CD4-positive, alpha-beta memory T cell (primary cell): ENCODE measurements around the gene PCDHGA4. TPM values are rescaled to one million over a fixed set of nuclear protein-coding genes. Genes with fewer than 3 reads are reported as not detected.
"Not testable (repeated sequence)": the region's sequence is repeated elsewhere in the genome, so short reads cannot be mapped to it uniquely, and the experiment has no call there.

ENCODE experiments used
- CTCF ChIA-PET: fragments of 350-600 bp; sonication (Branson Sonifier 250); formaldehyde crosslinking; loops from one replicate; lab custom pipeline; 2021; ENCODE audit warnings: inconsistent platforms; ENCODE audit not compliant: partially characterized antibody; lab: Charles Lee
- POLR2A ChIA-PET: fragments of 350-600 bp; sonication (Branson Sonifier 250); formaldehyde crosslinking; loops from one replicate; lab custom pipeline; 2021; ENCODE audit not compliant: partially characterized antibody; lab: Charles Lee
- DNase-seq, 5 donors: peaks; one replicate each; pipeline versions ENCODE4 v3.0.0 to v3.0.0-alpha.2; 2020 to 2022; ENCODE audit warnings: mixed read lengths in 1 of 5
- H3K27ac ChIP-seq: one replicate; pipeline ENCODE4 v1.7.0; 2013; ENCODE audit warnings: low read depth, low read length
- H3K27me3 ChIP-seq: 2 replicates; pipeline ENCODE4 v1.7.0; 2013; ENCODE audit warnings: mild to moderate bottlenecking, low read length, moderate library complexity; ENCODE audit not compliant: insufficient read depth
- H3K36me3 ChIP-seq: 2 replicates; pipeline ENCODE4 v1.7.0; 2013; ENCODE audit warnings: mild to moderate bottlenecking, low read length, moderate library complexity; ENCODE audit not compliant: insufficient read depth
- H3K4me1 ChIP-seq: 2 replicates; pipeline ENCODE4 v1.7.0; 2013; ENCODE audit warnings: mild to moderate bottlenecking, low read length, moderate library complexity; ENCODE audit not compliant: insufficient read depth
- H3K4me3 ChIP-seq, 2 donors: one replicate each; pipeline ENCODE4 v1.7.0; 2013; ENCODE audit warnings: low read length in 2 of 2, mild to moderate bottlenecking in 1 of 2
- H3K9me3 ChIP-seq, 2 donors: one replicate each; pipeline ENCODE4 v1.7.0; 2013; ENCODE audit warnings: low read length in 2 of 2, control low read depth in 1 of 2; ENCODE audit not compliant: control insufficient read depth in 1 of 2
- H3K27ac Mint-ChIP-seq, 7 donors: one replicate each; pipeline ENCODE4 v1.8.0; 2020 to 2021; ENCODE audit warnings: mixed read lengths in 7 of 7, mild to moderate bottlenecking in 6 of 7, inconsistent platforms in 3 of 7, moderate library complexity in 3 of 7
- H3K27me3 Mint-ChIP-seq, 2 donors: one replicate each; pipeline ENCODE4 v1.8.0; 2020 to 2021; ENCODE audit warnings: mixed read lengths in 2 of 2
- H3K36me3 Mint-ChIP-seq, 2 donors: one replicate each; pipeline ENCODE4 v1.8.0; 2020 to 2021; ENCODE audit warnings: mixed read lengths in 2 of 2, inconsistent platforms in 1 of 2, mild to moderate bottlenecking in 1 of 2
- H3K4me1 Mint-ChIP-seq, 4 donors: one replicate each; pipeline ENCODE4 v1.8.0; 2020 to 2021; ENCODE audit warnings: mixed read lengths in 4 of 4, mild to moderate bottlenecking in 1 of 4
- H3K4me3 Mint-ChIP-seq, 8 donors: one replicate each; pipeline ENCODE4 v1.8.0; 2020 to 2021; ENCODE audit warnings: mixed read lengths in 8 of 8, mild to moderate bottlenecking in 7 of 8, moderate library complexity in 6 of 8, inconsistent platforms in 3 of 8
- H3K9me3 Mint-ChIP-seq, 8 donors: one replicate each; pipeline ENCODE4 v1.8.0; 2020 to 2021; ENCODE audit warnings: mixed read lengths in 8 of 8, mild to moderate bottlenecking in 5 of 8, inconsistent platforms in 3 of 8, moderate library complexity in 1 of 8
- intact Hi-C: fragments of 100-400 bp; cut with micrococcal nuclease; formaldehyde crosslinking; loops from one replicate; pipeline ENCODE4 v1.15.1; 2023
- polyA plus RNA-seq, 2 donors: library from polyadenylated mRNA; unstranded; fragments of 300-500 nt; fragmentation: Illumina TruSeq; gene quantifications; one replicate each; pipeline ENCODE4 v1.2.3, GENCODE V29; 2021
- total RNA-seq, 2 experiments: library from RNA; stranded (reverse); gene quantifications; one replicate each; pipeline ENCODE4 v1.2.3, GENCODE V29; 2021

PCDHGA4 gene
- total and polyA plus RNA-seq, 4 experiments from 2014 or later: 0.47 TPM; not detected in 3

DNA sequence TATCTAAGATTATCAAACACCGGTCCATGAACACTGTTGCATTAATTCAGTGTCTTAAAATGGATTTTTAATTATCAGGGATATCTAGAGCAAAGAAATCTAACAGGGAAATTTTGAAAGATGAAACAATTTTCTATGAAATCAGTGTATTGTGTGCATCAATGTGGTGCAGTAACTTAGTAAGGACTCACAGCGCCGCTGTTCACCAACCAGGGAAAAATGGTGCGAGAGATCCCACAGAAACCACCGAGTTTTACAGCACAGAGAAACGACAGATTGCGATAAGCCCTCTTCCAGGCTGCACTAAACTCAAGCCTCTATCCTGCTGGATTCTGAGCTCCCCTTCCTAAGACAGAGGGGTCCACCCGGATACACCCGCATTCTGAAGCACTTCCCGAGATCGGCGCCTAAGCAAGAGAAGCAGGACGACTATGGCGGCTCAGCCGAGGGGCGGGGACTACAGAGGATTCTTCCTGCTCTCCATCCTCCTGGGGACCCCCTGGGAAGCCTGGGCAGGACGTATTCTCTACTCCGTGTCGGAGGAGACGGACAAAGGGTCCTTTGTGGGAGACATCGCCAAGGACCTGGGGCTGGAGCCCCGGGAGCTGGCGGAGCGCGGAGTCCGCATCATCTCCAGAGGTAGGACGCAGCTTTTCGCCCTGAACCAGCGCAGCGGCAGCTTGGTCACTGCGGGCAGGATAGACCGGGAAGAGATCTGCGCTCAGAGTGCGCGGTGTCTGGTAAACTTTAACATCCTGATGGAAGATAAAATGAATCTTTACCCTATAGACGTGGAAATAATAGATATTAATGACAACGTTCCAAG is 27.9 kb downstream of the PCDHGA4 start, which contains the start of gene PCDHGA7:
PCDHGA7 (plus strand) TSS at position 274 of the 826 bp plus-strand sequence; CDS start at position 432, 158 bp downstream.
- peaks cover 3 to 6% of the 10 kb centered on the region in 2 donors for H3K36me3 Mint-ChIP-seq
- no peak within 1 kb of the TSS for H3K27ac ChIP-seq
- H3K27ac Mint-ChIP-seq: no peak within 1 kb of the TSS
- CTCF ChIA-PET: no interaction called here
- peak within 1 kb of the TSS; percentile 36 to 81 (median 66) for H3K4me3 Mint-ChIP-seq
- peaks cover 0 to 3% of the 10 kb centered on the region in 2 donors for H3K9me3 ChIP-seq
- H3K4me1 Mint-ChIP-seq: peaks cover 0 to 2% (median 0%) of the 10 kb centered on the region in 4 donors
- peaks cover 2 to 82% (median 54%) of the 10 kb centered on the region in 8 donors for H3K9me3 Mint-ChIP-seq
- DNase-seq: no peak
- H3K27me3 Mint-ChIP-seq: peaks cover 40 to 45% of the 10 kb centered on the region in 2 donors
- H3K36me3 ChIP-seq: no peaks in the 10 kb centered on the region
- peaks cover 19% of the 10 kb centered on the region for H3K27me3 ChIP-seq
- POLR2A ChIA-PET: no interaction called here
- H3K4me3 ChIP-seq: peak within 1 kb of the TSS in 1 of 2 donors; percentile 23
- no peaks in the 10 kb centered on the region for H3K4me1 ChIP-seq
- intact Hi-C loops: no loop called here

DNA sequence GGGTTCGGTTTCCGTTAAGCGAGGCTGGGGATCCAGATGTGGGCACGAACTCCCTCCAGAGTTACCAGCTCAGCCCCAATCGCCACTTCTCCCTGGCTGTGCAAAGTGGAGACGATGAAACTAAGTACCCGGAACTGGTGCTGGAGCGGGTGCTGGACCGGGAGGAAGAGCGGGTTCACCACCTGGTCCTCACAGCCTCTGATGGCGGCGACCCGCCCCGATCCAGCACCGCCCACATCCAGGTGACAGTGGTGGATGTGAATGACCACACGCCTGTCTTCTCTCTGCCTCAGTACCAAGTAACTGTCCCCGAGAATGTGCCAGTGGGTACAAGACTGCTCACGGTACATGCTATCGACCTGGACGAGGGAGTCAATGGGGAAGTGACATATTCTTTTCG is 28.5 kb downstream of the PCDHGA4 start:
- H3K9me3 ChIP-seq: peaks cover 0 to 3% of the 10 kb centered on the region in 2 donors
- intact Hi-C loops: no loop called here
- no peak overlapping the region for H3K4me3 ChIP-seq
- H3K4me1 ChIP-seq: no peaks in the 10 kb centered on the region
- Mint-ChIP-seq H3K9me3 (peaks cover 2 to 84% (median 55%) of the 10 kb centered on the region in 8 donors), H3K4me1 (peaks cover 0 to 2% (median under 1%) of the 10 kb centered on the region in 4 donors), H3K27ac (no peak overlapping the region), H3K36me3 (peaks cover 3 to 6% of the 10 kb centered on the region in 2 donors), H3K4me3 (peak overlapping the region in 2 of 8 donors; percentile 24 to 72), H3K27me3 (peaks cover 42 to 47% of the 10 kb centered on the region in 2 donors)
- peaks cover 19% of the 10 kb centered on the region for H3K27me3 ChIP-seq
- H3K36me3 ChIP-seq: no peaks in the 10 kb centered on the region
- no peak for DNase-seq
- ChIA-PET POLR2A (no interaction called here), CTCF (no interaction called here)
- H3K27ac ChIP-seq: no peak overlapping the region

DNA sequence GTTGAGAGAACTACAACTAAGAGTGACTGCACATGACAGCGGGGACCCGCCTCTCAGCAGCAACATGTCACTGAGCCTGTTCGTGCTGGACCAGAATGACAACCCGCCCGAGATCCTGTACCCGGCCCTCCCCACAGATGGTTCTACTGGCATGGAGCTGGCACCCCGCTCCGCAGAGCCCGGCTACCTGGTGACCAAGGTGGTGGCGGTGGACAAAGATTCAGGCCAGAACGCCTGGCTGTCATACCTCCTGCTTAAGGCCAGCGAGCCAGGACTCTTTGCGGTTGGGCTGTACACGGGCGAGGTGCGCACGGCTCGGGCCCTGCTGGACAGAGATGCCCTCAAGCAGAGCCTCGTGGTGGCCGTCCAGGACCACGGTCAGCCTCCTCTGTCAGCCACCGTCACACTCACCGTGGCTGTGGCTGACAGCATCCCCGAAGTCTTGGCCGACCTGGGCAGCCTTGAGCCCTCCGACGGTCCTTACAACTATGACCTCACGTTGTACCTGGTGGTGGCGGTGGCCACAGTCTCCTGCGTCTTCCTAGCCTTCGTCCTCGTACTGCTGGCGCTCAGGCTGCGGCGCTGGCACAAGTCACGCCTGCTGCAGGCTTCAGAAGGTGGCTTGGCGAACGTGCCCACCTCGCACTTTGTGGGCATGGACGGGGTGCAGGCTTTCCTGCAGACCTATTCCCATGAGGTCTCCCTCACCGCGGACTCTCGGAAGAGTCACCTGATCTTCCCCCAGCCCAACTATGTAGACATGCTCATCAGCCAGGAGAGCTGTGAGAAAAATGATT is 29.8 kb downstream of the PCDHGA4 start:
- no peak overlapping the region for H3K27ac ChIP-seq
- POLR2A ChIA-PET: no interaction called here
- peaks cover 0 to 4% (median 1%) of the 10 kb centered on the region in 4 donors for H3K4me1 Mint-ChIP-seq
- CTCF ChIA-PET: interaction anchor here (1.1 kb wide), 1 partner anchor 173 kb away, joined by 3 read pairs; no protein-coding TSS in a partner anchor
- peaks cover 22% of the 10 kb centered on the region for H3K27me3 ChIP-seq
- no peak overlapping the region for H3K4me3 ChIP-seq
- peaks cover 3 to 13% of the 10 kb centered on the region in 2 donors for H3K36me3 Mint-ChIP-seq
- peaks cover 4 to 82% (median 63%) of the 10 kb centered on the region in 8 donors for H3K9me3 Mint-ChIP-seq
- intact Hi-C loops: no loop called here
- H3K36me3 ChIP-seq: no peaks in the 10 kb centered on the region
- peaks cover 0 to 3% of the 10 kb centered on the region in 2 donors for H3K9me3 ChIP-seq
- H3K4me1 ChIP-seq: no peaks in the 10 kb centered on the region
- H3K27ac Mint-ChIP-seq: no peak overlapping the region
- H3K27me3 Mint-ChIP-seq: peaks cover 42 to 52% of the 10 kb centered on the region in 2 donors
- DNase-seq: no peak
- H3K4me3 Mint-ChIP-seq: no peak overlapping the region

DNA sequence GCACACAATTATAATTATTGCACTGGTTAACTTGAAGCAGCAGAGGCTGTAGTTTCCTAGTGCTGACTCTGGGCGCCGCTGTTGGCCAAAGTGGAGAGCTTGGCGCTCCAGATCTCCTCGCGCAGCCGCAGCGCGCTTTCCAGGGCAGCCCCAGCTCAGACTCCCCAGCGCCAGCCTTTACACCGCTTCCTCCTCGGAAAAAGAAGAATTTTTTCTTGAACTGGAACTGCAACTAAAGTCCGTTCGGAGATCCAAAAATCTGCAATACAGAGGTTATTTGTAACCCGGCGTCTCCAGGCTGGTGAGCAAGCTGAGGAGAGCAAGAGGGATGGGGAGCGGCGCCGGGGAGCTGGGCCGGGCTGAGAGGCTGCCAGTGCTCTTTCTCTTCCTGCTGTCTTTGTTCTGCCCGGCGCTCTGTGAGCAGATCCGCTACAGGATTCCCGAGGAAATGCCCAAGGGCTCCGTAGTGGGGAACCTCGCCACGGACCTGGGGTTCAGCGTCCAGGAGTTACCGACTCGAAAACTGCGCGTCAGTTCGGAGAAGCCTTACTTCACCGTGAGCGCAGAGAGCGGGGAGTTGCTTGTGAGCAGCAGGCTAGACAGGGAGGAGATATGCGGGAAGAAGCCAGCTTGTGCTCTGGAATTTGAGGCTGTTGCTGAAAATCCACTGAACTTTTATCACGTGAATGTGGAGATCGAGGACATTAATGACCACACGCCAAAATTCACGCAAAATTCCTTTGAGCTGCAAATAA is 32.9 kb downstream of the PCDHGA4 start, which contains the start of gene PCDHGB4:
PCDHGB4 (plus strand) TSS at position 142 of the 755 bp plus-strand sequence; CDS start at position 329, 187 bp downstream.
- H3K27ac ChIP-seq, H3K9me3 ChIP-seq, H3K4me1 ChIP-seq, H3K4me3 ChIP-seq, H3K36me3 ChIP-seq, H3K4me1 Mint-ChIP-seq, POLR2A ChIA-PET, intact Hi-C loops: not testable (repeated sequence)
- peak in 1 of 5 donors; percentile 21 for DNase-seq
- Mint-ChIP-seq H3K27me3 (peaks cover 46 to 52% of the 10 kb centered on the region in 2 donors), H3K4me3 (peak within 1 kb of the TSS in 6 of 8 donors; percentile 15 to 62 (median 40)), H3K27ac (peak within 1 kb of the TSS in 2 of 7 donors; percentile 37 to 38), H3K9me3 (peaks cover 6 to 85% (median 68%) of the 10 kb centered on the region in 8 donors), H3K36me3 (peaks cover 0 to 13% of the 10 kb centered on the region in 2 donors)
- CTCF ChIA-PET: interaction anchor here (0.8 kb wide), 1 partner anchor 17 kb away, joined by 4 read pairs; the partner anchor contains the start of gene PCDHGB3
- peaks cover 25% of the 10 kb centered on the region for H3K27me3 ChIP-seq

DNA sequence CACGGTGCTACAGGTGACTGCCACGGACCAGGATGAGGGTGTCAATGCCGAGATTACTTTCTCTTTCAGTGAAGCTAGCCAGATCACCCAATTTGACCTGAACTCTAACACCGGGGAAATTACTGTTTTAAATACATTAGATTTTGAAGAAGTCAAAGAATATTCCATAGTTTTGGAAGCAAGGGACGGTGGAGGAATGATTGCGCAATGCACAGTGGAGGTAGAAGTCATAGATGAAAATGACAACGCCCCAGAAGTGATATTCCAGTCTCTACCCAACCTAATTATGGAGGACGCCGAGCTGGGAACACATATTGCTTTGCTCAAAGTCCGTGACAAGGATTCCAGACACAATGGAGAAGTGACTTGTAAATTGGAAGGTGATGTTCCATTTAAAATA is 33.8 kb downstream of the PCDHGA4 start:
- Histone ChIP-seq H3K36me3 (no peaks in the 10 kb centered on the region), H3K4me3 (no peak overlapping the region), H3K27ac (no peak overlapping the region), H3K27me3 (peaks cover 17% of the 10 kb centered on the region), H3K9me3 (peaks cover 0 to under 1% of the 10 kb centered on the region in 2 donors), H3K4me1 (no peaks in the 10 kb centered on the region)
- H3K9me3 Mint-ChIP-seq: peaks cover 7 to 85% (median 72%) of the 10 kb centered on the region in 8 donors
- DNase-seq: no peak
- H3K27ac Mint-ChIP-seq: peak overlapping the region in 2 of 7 donors; percentile 37 to 38
- intact Hi-C loops: no loop called here
- H3K27me3 Mint-ChIP-seq: peaks cover 41 to 52% of the 10 kb centered on the region in 2 donors
- H3K4me1 Mint-ChIP-seq: peaks cover 0 to 4% (median 3%) of the 10 kb centered on the region in 4 donors
- POLR2A ChIA-PET: no interaction called here
- H3K4me3 Mint-ChIP-seq: peak overlapping the region in 1 of 8 donors; percentile 15
- peaks cover 3 to 10% of the 10 kb centered on the region in 2 donors for H3K36me3 Mint-ChIP-seq
- CTCF ChIA-PET: no interaction called here

DNA sequence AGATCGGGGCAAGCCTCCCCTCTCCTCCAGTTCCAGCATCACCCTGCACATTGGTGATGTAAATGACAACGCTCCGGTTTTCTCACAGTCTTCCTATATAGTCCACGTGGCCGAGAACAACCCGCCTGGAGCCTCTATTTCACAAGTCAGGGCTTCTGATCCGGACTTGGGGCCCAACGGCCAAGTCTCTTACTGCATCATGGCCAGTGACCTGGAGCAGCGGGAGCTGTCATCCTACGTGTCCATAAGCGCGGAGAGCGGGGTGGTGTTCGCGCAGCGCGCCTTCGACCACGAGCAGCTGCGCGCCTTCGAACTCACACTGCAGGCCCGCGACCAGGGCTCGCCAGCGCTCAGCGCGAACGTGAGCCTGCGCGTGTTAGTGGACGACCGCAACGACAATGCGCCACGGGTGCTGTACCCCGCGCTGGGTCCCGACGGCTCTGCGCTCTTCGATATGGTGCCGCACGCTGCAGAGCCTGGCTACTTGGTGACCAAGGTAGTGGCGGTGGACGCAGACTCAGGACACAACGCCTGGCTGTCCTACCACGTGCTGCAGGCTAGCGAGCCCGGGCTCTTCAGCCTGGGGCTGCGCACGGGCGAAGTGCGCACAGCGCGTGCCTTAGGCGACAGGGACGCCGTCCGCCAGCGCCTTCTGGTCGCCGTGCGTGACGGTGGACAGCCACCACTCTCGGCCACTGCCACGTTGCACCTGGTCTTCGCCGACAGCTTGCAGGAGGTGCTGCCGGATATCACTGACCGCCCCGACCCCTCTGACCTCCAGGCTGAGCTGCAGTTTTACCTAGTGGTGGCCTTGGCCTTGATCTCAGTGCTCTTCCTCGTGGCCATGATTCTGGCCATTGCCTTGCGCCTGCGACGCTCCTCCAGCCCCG is 34.6 kb downstream of the PCDHGA4 start:
- Mint-ChIP-seq H3K36me3 (peaks cover 7 to 14% of the 10 kb centered on the region in 2 donors), H3K27me3 (peaks cover 38 to 53% of the 10 kb centered on the region in 2 donors), H3K4me1 (peaks cover 0 to 4% (median 3%) of the 10 kb centered on the region in 4 donors), H3K4me3 (peak overlapping the region in 1 of 8 donors; percentile 11), H3K27ac (peak overlapping the region in 1 of 7 donors; percentile 38), H3K9me3 (peaks cover 7 to 84% (median 71%) of the 10 kb centered on the region in 8 donors)
- ChIA-PET POLR2A (no interaction called here), CTCF (interaction anchor here (1.0 to 1.6 kb wide), 2 partner anchors 24 to 31 kb away, joined by 3 to 7 read pairs; partner anchors contain the start of gene PCDHGA10)
- H3K4me1 ChIP-seq: no peaks in the 10 kb centered on the region
- intact Hi-C loops: no loop called here
- no peak overlapping the region for H3K27ac ChIP-seq
- H3K4me3 ChIP-seq: no peak overlapping the region
- DNase-seq: no peak
- H3K27me3 ChIP-seq: peaks cover 17% of the 10 kb centered on the region
- no peaks in the 10 kb centered on the region for H3K9me3 ChIP-seq
- H3K36me3 ChIP-seq: no peaks in the 10 kb centered on the region
